ENCODE data around the gene ZNF658.
A peak's percentile ranks its signal among the peaks of the same experiment; 100 is the strongest.
"Not testable (repeated sequence)": the region's sequence is repeated elsewhere in the genome, so short reads cannot be mapped to it uniquely, and the experiment has no call there.

The ZNF658 gene
- 0 to 2.7 reads per million in 2 donors for total RNA-seq

- DNase-seq: peak; percentile 9 to 73 (median 24)
These were observed at the start of gene ZNF658 for GRCh38 chr9:66900490-66901131. Gene ZNF658, plus strand, starts transcription at chr9:66900725. Its CDS starts 2,837 bp downstream, at chr9:66903562.

- DNase-seq: not testable (repeated sequence)
These were observed 38.8 kb upstream of the ZNF658 start for GRCh38 chr9:66861732-66862131.

- not testable (repeated sequence) for DNase-seq
These were observed 31.9 kb upstream of the ZNF658 start for GRCh38 chr9:66868660-66869059.

- not testable (repeated sequence) for DNase-seq
These were observed 19.9 kb upstream of the ZNF658 start for GRCh38 chr9:66880605-66881004.

GRCh38 chr9:66881847-66882246 is 18.7 kb upstream of the ZNF658 start:
- not testable (repeated sequence) for DNase-seq

- not testable (repeated sequence) for DNase-seq
These were observed 10.2 kb upstream of the ZNF658 start for GRCh38 chr9:66890334-66890733.

GRCh38 chr9:66901141-66901540 is 616 bp downstream of the ZNF658 start:
- DNase-seq: not testable (repeated sequence)

GRCh38 chr9:66909560-66909959 is 9.0 kb downstream of the ZNF658 start:
- not testable (repeated sequence) for DNase-seq

GRCh38 chr9:66920072-66920471 is 19.5 kb downstream of the ZNF658 start:
- not testable (repeated sequence) for DNase-seq

- DNase-seq: not testable (repeated sequence)
These were observed 35.8 kb downstream of the ZNF658 start for GRCh38 chr9:66936194-66936870.

GRCh38 chr9:66937662-66938061 is 37.1 kb downstream of the ZNF658 start:
- not testable (repeated sequence) for DNase-seq

- not testable (repeated sequence) for DNase-seq
These were observed 37.8 kb downstream of the ZNF658 start for GRCh38 chr9:66938322-66938721.

GRCh38 chr9:66939878-66940830 is 39.6 kb downstream of the ZNF658 start:
- not testable (repeated sequence) for DNase-seq

GRCh38 chr9:66942400-66943155 is 42.1 kb downstream of the ZNF658 start:
- DNase-seq: not testable (repeated sequence)

- DNase-seq: not testable (repeated sequence)
These were observed 52.1 kb downstream of the ZNF658 start for GRCh38 chr9:66952576-66952975.

Data from T-helper 2 cell (primary cell).